ENCODE measurements around the gene STIL.
A peak's percentile ranks its signal among the peaks of the same experiment; 100 is the strongest.
"Not testable (repeated sequence)": the region's sequence is repeated elsewhere in the genome, so short reads cannot be mapped to it uniquely, and the experiment has no call there.

The STIL gene

DNA sequence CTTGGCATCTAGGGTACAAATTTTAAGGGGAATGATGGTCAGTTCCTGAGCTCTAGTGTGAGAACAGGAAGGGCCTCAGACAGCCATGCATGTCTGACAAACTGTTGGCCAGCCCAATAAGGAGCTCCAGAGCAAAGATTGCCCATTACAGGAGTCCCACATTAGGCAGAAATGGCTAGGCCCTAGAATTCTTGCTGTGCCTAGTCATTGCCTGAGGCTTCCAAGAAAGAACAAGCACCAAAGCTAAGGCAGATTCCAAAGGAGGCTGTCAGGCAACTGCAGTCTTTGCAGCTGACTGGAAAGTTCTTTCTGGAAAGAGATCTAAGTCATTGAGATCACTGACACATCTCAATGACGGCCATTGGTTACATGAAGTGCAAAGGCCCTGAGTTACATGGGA lies 3.9 kb upstream of the STIL start:
- no peak for DNase-seq

DNA sequence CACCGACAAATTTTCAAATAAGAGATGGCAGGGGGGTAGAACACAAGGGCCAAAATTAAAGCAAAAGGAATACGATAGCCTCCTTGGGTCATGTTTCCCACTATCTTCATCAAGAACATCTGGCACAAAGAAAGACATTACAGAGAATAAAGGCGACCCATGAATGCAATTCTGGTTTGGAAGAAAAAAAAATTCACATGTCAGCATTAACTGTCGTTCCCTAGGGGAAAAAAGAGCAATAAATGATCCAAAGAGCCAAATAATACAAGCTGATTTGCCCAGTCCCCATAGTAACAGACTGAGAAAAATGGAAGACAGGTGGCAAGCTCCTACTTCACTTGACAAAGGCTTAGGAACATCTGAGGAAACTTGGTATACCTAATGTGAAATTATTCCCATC lies 4.5 kb downstream of the STIL start:
- no peak for DNase-seq

DNA sequence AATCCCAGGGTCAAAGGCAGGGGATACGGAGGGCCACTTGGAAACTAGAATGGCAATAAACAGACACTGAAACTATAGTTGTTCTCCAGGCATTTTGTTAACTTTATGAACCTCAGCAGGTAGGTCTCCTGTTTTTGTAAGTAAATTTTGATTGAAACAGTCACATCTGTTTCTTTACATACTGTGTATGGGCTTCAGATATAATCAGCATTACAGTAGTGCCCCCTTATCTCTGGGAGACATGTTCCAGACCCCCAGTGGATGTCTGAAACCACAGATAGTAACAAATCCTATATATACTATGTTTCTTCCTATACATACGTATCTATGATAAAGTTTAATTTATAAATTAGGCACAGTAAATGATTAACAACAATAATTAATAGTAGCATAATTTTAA lies 11.5 kb downstream of the STIL start:
- no peak for DNase-seq

DNA sequence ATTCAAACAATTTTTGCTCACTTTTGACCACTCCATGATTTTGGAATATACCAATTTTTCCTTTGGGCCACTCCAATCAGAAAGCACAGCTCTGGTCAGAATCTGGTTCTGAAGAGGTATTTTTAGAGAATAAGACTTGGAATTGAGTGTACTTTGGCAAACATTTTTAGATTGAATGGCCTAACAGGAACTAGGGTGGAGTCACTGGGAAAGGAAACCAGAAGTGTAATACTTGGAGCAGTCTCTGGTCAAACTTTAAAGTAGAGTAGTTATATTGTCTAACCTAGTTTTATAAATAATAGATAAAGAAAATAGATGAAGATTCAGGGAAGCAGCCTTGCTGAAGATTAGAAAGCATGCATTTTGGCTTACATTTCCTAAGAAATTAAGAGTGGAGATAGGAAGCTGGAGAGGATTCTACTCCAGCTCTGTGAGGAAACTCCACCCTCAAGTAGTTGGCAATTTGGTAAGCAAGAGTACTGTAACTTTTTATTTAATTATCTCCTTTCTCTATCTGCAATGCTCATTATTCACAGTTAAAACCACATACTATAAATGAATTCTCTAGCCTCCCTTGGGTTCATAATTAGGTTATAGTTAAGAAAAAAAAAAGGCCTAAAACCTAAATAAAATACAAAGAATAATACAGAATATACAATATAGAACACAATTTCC lies 15.8 kb downstream of the STIL start:
- DNase-seq, result peak in 1 of 3 donors; percentile 13

DNA sequence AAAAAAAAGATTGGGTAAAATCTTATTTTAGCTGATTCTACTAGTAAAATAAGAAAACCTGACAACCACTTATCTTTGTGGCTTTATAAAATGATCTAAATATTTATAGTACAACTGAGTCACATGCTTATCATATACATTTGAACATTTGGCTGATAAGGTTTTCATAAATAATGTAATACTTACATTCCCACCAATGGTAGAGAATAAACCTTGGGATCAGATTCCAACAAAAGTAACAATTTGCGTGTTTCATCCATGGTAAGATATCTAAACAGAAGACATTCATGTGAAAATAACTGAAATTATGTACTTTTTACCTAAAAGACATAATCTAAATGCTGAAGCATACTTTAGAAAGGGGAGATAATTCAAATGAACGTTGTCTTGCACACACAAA lies 18.4 kb downstream of the STIL start:
- DNase-seq, result no peak

DNA sequence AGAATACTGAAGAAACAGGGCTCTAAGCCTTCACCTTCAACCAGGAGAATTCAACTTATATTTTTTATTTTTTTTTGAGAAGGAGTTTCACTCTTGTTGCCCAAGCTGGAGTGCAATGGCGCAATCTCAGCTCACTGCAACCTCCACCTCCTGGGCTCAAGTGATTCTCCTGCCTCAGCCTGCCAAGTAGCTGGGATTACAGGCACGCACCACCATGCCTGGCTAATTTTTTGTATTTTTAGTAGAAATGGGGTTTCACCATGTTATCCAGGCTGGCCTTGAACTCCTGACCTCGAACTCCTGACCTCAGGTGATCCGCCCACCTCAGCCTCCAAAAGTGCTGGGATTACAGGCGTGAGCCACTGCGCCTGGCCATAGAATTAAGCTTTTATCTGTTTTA lies 19.1 kb downstream of the STIL start:
- DNase-seq, result not testable (repeated sequence)

DNA sequence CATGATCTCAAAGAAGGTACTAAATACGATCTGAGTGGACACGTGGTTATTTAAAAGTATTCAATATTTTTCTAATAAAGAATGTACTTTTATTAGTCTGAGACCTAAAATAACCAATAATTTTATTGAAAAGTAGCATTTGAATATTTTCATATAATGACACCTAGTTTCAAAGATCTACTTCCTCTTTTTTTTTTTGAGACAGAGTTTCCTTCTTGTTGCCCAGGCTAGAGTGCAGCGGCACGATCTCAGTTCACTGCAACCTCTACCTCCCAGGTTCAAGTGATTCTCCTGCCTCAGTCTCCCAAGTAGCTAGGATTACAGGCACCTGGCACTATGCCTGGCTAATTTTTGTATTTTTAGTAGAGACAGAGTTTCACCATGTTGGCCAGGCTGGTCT lies 25.8 kb downstream of the STIL start:
- peak in 2 of 3 donors; percentile 27 for DNase-seq

DNA sequence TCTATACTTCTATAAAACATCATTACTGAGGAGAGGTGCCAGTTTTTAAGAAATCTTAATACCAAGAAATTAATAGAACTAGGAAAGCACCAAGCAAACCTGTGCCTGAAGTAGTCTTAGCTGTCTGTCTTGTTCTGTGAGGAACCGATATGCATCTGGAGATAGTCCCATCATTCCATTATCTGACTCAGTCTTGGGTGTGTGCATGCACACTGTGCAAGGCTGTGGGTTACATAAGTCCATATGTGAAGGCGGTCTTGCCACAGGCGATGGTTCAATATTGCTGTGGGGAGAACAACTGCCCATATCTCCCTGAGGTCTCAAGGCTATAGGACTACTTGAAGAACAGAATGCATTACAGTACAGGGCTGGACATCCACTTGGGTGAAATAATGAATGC lies 33.8 kb downstream of the STIL start:
- DNase-seq, result no peak

DNA sequence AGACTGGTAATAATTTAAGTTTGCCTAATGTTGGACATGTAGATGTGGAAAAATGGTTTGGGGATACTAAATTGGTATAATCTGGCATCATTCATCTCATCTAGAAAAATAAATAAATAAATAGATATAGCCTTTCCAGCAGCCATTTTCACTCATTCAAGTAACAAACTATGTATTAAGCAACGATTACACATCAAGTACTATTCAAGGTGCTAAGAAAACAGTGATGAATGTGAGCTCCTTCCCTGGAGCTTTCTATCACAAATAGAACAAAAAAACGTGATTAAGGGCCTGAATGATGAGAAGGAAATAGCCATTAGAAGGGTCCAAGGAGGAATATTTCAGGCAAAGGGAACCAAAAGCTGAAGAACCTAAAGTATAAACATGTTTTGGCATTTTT lies 37.1 kb downstream of the STIL start:
- DNase-seq, result no peak

DNA sequence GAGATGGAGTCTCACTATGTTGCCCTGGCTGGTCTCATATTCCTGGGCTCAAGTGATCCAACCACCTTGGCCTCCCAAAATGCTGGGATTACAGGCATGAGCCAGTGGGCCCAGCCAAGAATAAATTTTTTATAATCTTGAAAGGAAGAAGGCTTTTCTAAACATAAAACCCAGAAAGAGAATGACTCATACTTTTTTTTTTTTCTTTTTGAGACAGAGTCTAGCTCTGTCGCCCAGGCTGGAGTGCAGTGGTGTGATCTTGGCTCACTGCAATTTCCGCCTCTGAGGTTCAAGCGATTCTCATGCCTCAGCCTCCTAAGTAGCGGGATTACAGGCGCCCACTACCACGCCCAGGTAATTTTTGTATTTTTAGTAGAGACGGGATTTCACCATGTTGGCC lies 38.1 kb downstream of the STIL start:
- not testable (repeated sequence) for DNase-seq

DNA sequence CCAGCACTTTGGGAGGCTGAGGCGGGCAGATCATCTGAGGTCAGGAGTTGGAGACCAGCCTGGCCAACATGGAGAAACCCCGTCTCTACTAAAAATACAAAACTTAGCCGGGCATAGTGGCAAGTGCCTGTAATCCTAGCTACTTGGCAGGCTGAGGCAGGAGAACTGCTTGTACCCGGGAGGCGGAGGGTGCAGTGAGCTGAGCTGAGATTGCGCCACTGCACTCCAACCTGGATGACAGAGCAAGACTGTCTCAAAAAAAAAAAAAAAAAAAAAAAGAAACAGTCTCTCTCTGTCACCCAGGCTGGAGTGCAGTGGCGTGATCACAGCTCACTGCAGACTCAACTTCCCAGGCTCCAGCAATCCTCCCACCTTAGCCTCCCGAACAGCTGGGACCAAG lies 48.4 kb downstream of the STIL start:
- not testable (repeated sequence) for DNase-seq

DNA sequence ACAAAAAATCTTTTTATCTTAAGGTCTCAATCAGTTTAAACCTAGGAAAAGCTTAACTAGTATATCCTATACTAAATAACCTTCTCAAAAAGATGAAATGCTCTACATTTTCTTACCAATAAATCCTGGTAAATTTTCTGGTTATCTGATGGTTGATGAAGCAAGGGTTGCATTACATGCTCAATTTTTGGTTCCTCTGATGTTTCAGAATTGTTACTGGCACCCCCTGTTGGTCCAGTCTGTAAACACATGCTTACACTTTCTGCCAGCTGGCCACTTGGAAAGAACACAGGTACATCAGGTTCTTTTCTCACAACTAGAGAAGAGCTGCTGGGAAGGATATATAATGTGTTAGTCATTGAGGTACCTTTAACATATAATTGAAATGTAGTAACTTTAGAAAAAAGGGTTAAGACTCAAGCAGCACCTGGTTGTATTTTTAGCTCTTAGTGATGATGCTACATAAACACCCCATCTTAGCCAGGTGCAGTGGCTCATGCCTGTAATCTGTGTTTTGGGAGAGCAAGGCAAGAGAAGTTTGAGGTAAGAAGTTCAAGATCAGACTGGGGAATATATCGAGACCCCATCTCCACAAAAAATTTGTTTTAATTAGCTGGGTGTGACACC lies 51.0 kb downstream of the STIL start:
- DNase-seq, result peak; percentile 67 to 75 (median 75)

DNA sequence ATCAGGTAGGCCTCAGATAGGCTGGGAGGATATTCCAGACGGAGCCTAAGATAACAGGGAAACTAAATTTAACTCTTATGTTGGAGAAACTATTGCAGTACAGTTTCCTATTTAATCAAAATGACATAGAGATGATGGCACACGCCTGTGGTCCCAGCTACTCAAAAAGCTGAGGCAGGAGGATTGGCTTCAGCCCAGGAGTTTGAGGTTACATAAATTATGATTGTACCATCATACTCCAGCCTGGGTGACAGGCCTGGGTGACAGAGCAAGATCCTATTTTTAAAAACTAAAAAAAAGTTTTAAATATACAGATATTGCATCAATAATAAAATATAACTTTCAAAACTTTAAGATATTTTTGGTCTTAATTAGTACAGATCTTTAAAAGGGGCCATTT lies 56.7 kb downstream of the STIL start:
- DNase-seq, result no peak

DNA sequence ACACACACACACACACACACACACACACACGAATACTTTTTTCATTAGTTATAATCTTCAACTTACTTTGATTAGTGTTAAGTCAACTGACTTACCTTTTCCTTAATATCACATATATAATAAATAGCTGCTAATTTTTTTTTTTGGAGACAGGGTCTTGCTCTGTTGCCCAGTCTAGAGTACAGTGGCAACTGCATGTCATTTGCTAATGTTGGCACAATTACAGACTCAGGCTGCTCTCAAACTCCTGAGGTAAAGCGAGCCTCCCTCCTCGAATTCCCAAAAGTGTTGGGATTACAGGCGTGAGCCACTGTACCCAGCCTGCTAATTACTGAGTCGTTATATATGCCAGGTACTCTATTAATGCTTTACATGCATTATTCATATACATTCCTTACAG lies 61.2 kb downstream of the STIL start:
- no peak for DNase-seq

DNA sequence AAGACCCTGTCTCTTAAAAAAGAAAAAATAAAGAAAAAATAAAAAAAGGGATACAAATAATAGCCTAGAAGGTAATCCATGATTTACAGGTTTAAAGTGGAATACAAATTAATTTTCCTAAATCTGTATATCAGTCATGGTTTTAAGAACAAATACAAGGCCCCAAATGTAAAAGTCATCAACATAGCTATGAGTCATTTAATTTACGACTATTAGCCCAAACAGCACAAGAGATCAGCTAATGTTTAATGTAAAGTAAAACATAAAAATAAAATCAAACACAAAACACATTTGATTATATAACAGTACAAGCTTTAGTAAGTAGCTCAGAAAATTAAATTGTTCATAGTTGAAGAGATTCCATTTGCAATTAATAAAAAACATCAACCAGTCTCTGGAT lies 61.6 kb downstream of the STIL start:
- DNase-seq, result no peak

DNA sequence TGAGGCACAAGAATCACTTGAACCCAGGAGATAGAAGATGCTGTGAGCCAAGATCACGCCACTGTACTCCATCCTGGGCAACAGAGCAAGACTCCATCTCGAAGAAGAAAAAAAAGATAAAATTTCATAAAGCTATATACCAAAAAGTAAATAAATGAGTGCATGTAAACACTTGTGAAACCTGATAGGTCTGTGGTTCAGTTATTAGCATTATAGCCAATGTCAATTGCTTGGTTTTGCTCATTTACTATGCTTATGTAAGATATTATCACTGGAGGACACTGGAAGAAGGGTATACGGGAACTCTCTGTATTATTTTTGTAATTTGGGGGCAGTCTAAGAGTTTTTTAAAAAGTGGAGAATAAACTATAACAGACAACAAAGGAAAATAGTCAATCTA lies 64.2 kb downstream of the STIL start:
- DNase-seq, result no peak

DNA sequence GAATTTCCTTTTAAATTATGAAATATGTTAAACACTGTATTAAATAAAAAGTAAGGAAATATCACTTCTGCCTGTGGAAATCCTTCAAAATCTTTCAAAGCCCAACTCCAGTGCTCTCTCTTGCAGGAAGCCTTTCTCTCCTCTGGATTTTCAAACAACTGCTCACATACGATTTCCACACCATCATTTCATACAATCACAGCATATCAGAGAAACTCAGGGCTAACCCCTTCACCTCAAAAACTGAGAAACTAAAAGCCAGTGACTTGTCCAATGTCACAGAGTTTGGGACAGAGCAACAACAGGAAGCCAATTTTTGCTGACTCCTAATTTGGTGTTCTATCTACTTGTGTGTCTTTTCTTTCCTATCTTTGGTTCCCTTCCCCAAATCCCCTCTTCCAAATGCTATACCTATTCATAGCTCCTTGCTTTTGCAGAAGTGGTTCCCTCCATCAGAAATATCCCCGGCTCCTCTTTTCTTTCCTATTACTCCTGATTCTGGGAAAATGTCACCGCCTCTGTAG lies 69.5 kb downstream of the STIL start:
- DNase-seq, result no peak

DNA sequence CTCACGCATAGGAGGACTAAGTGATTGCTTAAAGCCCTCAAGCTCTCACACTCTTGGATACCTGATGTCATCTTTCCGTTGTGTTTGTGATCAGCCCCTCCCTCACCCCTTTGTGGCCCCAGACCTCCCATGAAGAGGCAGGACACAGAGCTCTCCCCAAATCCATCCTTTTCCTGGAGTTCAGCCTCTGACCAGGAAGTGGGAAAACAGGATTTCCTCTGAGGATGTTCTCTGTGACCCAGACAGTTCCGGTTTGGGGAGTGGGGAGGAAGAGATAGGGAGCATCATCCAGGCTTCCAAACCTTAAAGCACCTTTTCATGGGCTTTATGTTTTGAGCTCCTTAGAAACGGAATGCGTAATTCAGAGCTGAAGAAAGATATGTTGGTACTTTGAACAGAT lies 70.0 kb downstream of the STIL start:
- no peak for DNase-seq

DNA sequence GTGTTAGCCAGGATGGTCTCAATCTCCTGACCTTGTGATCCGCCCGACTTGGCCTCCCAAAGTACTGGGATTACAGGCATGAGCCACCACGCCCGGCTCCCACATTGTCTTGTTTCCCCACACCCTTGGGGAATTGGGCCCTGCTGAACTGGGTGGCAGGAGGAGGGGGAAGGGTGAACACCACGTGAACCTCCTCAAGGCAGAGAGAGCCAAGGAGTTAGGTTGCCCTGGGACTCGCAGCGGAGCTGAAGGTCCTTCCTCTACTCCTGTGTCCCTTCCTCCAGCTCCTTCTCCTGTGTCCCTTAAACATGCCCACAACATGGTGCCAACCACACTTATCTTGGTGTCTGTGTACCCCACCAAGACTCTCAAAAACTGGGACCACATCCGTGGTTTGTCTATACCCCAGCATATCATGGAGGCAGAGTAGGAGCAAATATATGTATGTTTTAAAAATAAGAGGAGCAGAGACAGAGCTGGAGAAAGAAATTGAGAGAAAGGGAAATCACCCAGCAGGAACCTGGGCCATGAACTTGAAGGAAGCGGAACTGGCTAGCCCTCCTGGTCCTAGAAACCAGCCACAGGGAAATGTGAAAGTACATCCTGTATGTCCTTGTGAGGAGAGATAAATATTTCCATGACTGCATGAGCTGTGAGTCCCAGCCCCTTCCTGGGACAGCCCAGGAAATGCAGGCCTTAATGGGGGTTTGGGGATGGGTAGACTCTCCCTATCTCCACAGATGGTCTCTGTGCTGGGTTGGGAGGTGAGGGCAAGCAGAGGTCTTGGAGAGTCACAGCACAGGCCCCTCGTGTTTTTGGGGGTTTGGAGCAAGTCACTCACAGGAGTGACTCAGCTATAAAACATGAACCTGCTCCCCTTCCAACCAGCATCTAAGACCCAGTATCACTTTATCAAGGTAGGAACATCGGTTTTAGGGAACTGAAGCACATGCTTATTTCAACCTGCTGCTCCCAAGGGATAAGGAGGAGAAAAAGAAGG lies 72.5 kb downstream of the STIL start:
- DNase-seq, result no peak

DNA sequence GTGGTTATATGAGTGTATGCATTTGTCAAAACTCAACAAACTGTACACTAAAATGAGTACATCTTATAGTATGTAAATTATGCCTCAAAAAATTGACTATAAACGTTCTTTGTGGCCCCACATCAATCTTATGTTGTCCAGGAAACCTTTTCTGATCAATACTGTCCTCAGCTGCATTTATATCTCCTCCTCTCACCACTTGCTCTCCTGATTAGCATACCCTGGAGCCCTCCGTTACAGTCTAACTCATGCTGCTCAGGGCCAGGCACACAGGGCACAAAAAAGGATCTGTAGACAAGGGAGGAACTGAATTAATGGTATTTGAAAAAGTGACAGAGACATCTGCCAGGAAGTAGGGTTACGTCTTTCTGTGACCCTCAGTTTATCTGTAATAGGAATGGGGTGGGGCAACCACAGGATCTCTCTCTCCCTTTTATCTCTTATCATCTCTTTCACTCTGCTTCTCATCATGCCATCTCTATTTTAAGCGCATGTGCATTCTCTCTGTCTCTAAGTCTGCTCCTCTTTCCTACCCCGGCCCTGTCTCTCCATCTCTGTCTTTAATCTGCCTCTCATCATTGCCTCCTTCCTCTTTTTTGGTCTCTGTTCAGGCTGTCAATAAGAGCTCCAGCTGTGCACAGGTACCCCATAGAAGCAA lies 74.9 kb downstream of the STIL start:
- no peak for DNase-seq

DNA sequence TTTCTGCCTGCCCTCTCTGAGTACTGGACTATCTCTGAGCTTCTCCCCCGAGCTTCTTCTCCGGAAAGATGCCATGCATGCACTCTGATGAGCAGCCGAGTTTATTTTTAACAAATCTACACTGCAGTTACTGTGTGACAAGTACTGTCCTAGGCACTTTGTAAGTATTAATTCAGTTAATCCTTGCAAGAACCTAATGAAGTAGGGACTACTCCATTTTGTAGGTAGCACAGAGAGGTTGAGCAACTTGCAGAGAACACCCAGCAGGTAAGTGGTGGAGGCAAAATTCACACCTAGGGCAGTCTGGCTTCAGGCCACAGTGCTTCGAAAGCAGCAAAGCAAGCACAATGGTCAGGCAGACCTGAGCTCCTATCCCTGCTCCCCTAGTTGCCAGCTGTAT lies 78.1 kb downstream of the STIL start:
- DNase-seq, result no peak

DNA sequence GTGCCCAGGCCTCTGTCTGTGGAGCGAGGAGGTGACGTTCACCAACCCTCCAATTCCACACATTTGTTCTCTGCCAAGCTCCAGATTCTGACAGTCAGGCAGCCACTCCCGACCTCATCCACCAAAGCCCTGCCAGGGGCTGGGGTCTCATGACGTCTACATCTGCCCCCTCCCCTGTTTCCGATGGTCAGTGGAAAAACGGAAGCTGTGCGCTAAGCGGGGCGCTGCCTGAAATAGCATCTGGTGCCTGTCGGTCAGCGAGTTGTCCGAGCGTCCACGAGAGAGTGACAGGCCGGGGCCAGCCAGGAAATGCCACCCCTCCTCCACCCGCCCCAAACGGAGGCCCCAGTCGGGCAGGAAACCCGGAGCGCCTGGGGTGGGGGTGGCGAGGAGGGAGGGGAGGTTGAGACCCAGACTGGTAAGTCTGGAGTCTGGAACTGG lies 78.7 kb downstream of the STIL start:
- peak in 1 of 3 donors; percentile 29 for DNase-seq

DNA sequence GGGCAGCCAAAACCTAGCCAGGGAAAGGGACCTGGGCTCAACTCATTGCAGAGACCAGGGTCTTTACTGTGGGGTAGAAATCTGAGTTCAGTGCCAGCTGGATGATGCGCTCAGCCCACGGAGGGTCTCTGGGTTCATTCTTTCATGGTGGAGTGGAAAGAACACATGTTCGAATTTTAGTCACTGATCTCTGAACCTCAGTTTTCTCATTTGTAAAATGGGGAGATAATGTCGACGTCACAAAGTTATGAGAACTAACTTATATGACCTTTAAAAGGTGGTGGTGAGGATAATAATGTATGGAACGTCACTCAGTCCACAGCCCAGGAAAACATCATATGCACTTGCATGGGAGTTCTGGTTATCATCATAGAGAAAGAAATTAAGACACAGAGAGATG lies 80.8 kb downstream of the STIL start:
- DNase-seq, result no peak
